Measurements from ENCODE around the gene PDIA4.
"Not testable (repeated sequence)": the region's sequence is repeated elsewhere in the genome, so short reads cannot be mapped to it uniquely, and the experiment has no call there.

The PDIA4 gene

GRCh38 chr7:149023662-149024061 lies 4.6 kb downstream of the PDIA4 start:
- peaks cover 12% of the 10 kb centered on the region for H3K4me1 ChIP-seq (ENCODE audit: insufficient read depth, low read length)
- H3K27me3 ChIP-seq (ENCODE audit: insufficient read depth, low read length): no peaks in the 10 kb centered on the region
- no peak overlapping the region for H3K4me3 ChIP-seq (ENCODE audit: low read length)
- peaks cover 38% of the 10 kb centered on the region for H3K36me3 ChIP-seq (ENCODE audit: insufficient read depth, low read length)
- H3K9me3 ChIP-seq (ENCODE audit: low read length): no peaks in the 10 kb centered on the region
- H2AFZ ChIP-seq (ENCODE audit: low read depth, low read length): no peak overlapping the region

- H2AFZ ChIP-seq (ENCODE audit: low read depth, low read length): no peak overlapping the region
- no peaks in the 10 kb centered on the region for H3K9me3 ChIP-seq (ENCODE audit: low read length)
- no peaks in the 10 kb centered on the region for H3K27me3 ChIP-seq (ENCODE audit: insufficient read depth, low read length)
- H3K4me1 ChIP-seq (ENCODE audit: insufficient read depth, low read length): peaks cover 12% of the 10 kb centered on the region
- peaks cover 41% of the 10 kb centered on the region for H3K36me3 ChIP-seq (ENCODE audit: insufficient read depth, low read length)
- H3K4me3 ChIP-seq (ENCODE audit: low read length): no peak overlapping the region
Measured at GRCh38 chr7:149022756-149023360, 5.4 kb downstream of the PDIA4 start.

GRCh38 chr7:149021725-149022062 lies 6.6 kb downstream of the PDIA4 start:
- H3K4me1 ChIP-seq (ENCODE audit: insufficient read depth, low read length): peaks cover 3% of the 10 kb centered on the region
- no peak overlapping the region for H3K4me3 ChIP-seq (ENCODE audit: low read length)
- H3K27me3 ChIP-seq (ENCODE audit: insufficient read depth, low read length): no peaks in the 10 kb centered on the region
- no peaks in the 10 kb centered on the region for H3K9me3 ChIP-seq (ENCODE audit: low read length)
- H2AFZ ChIP-seq (ENCODE audit: low read depth, low read length): no peak overlapping the region
- H3K36me3 ChIP-seq (ENCODE audit: insufficient read depth, low read length): peaks cover 47% of the 10 kb centered on the region

- Histone ChIP-seq H3K36me3 (ENCODE audit: insufficient read depth, low read length) (peaks cover 51% of the 10 kb centered on the region), H3K4me3 (ENCODE audit: low read length) (no peak overlapping the region), H3K4me1 (ENCODE audit: insufficient read depth, low read length) (no peaks in the 10 kb centered on the region), H3K9me3 (ENCODE audit: low read length) (no peaks in the 10 kb centered on the region), H3K27me3 (ENCODE audit: insufficient read depth, low read length) (no peaks in the 10 kb centered on the region), H2AFZ (ENCODE audit: low read depth, low read length) (no peak overlapping the region)
Measured at GRCh38 chr7:149020483-149020882, 7.8 kb downstream of the PDIA4 start.

GRCh38 chr7:149016876-149017275 lies 11.4 kb downstream of the PDIA4 start:
- Histone ChIP-seq H2AFZ (ENCODE audit: low read depth, low read length) (no peak overlapping the region), H3K9me3 (ENCODE audit: low read length) (no peaks in the 10 kb centered on the region), H3K36me3 (ENCODE audit: insufficient read depth, low read length) (peaks cover 72% of the 10 kb centered on the region), H3K4me3 (ENCODE audit: low read length) (no peak overlapping the region), H3K4me1 (ENCODE audit: insufficient read depth, low read length) (no peaks in the 10 kb centered on the region), H3K27me3 (ENCODE audit: insufficient read depth, low read length) (no peaks in the 10 kb centered on the region)

GRCh38 chr7:149014309-149014708 lies 14.0 kb downstream of the PDIA4 start:
- H3K9me3 ChIP-seq (ENCODE audit: low read length): no peaks in the 10 kb centered on the region
- H2AFZ ChIP-seq (ENCODE audit: low read depth, low read length): no peak overlapping the region
- no peaks in the 10 kb centered on the region for H3K27me3 ChIP-seq (ENCODE audit: insufficient read depth, low read length)
- H3K36me3 ChIP-seq (ENCODE audit: insufficient read depth, low read length): peaks cover 80% of the 10 kb centered on the region
- H3K4me1 ChIP-seq (ENCODE audit: insufficient read depth, low read length): no peaks in the 10 kb centered on the region
- no peak overlapping the region for H3K4me3 ChIP-seq (ENCODE audit: low read length)

GRCh38 chr7:149013876-149014275 lies 14.4 kb downstream of the PDIA4 start:
- H3K4me3 ChIP-seq (ENCODE audit: low read length): no peak overlapping the region
- no peaks in the 10 kb centered on the region for H3K4me1 ChIP-seq (ENCODE audit: insufficient read depth, low read length)
- H3K27me3 ChIP-seq (ENCODE audit: insufficient read depth, low read length): no peaks in the 10 kb centered on the region
- no peaks in the 10 kb centered on the region for H3K9me3 ChIP-seq (ENCODE audit: low read length)
- no peak overlapping the region for H2AFZ ChIP-seq (ENCODE audit: low read depth, low read length)
- H3K36me3 ChIP-seq (ENCODE audit: insufficient read depth, low read length): peaks cover 79% of the 10 kb centered on the region

- H3K36me3 ChIP-seq (ENCODE audit: insufficient read depth, low read length): peaks cover 86% of the 10 kb centered on the region
- H3K27me3 ChIP-seq (ENCODE audit: insufficient read depth, low read length); H2AFZ ChIP-seq (ENCODE audit: low read depth, low read length); H3K4me3 ChIP-seq (ENCODE audit: low read length); H3K4me1 ChIP-seq (ENCODE audit: insufficient read depth, low read length); H3K9me3 ChIP-seq (ENCODE audit: low read length): not testable (repeated sequence)
Measured at GRCh38 chr7:149012730-149013129, 15.6 kb downstream of the PDIA4 start.

GRCh38 chr7:149011491-149011890 lies 16.8 kb downstream of the PDIA4 start:
- H3K4me1 ChIP-seq (ENCODE audit: insufficient read depth, low read length): no peaks in the 10 kb centered on the region
- no peak overlapping the region for H3K4me3 ChIP-seq (ENCODE audit: low read length)
- H3K27me3 ChIP-seq (ENCODE audit: insufficient read depth, low read length): no peaks in the 10 kb centered on the region
- H3K36me3 ChIP-seq (ENCODE audit: insufficient read depth, low read length): peaks cover 89% of the 10 kb centered on the region
- no peaks in the 10 kb centered on the region for H3K9me3 ChIP-seq (ENCODE audit: low read length)
- H2AFZ ChIP-seq (ENCODE audit: low read depth, low read length): no peak overlapping the region

- H3K4me1 ChIP-seq (ENCODE audit: insufficient read depth, low read length): no peaks in the 10 kb centered on the region
Measured at GRCh38 chr7:149010451-149010850, 17.9 kb downstream of the PDIA4 start.

GRCh38 chr7:149009527-149009926 lies 18.8 kb downstream of the PDIA4 start:
- Histone ChIP-seq H2AFZ (ENCODE audit: low read depth, low read length) (no peak overlapping the region), H3K36me3 (ENCODE audit: insufficient read depth, low read length) (peaks cover 92% of the 10 kb centered on the region), H3K9me3 (ENCODE audit: low read length) (no peaks in the 10 kb centered on the region), H3K4me3 (ENCODE audit: low read length) (no peak overlapping the region), H3K27me3 (ENCODE audit: insufficient read depth, low read length) (no peaks in the 10 kb centered on the region), H3K4me1 (ENCODE audit: insufficient read depth, low read length) (no peaks in the 10 kb centered on the region)

More at GRCh38 chr7:149010451-149010850, 17.9 kb downstream of the PDIA4 start:
- H3K27me3 ChIP-seq (ENCODE audit: insufficient read depth, low read length): no peaks in the 10 kb centered on the region
- no peak overlapping the region for H2AFZ ChIP-seq (ENCODE audit: low read depth, low read length)
- H3K36me3 ChIP-seq (ENCODE audit: insufficient read depth, low read length): peaks cover 91% of the 10 kb centered on the region
- H3K4me3 ChIP-seq (ENCODE audit: low read length): no peak overlapping the region
- H3K9me3 ChIP-seq (ENCODE audit: low read length): no peaks in the 10 kb centered on the region

- H3K27me3 ChIP-seq (ENCODE audit: insufficient read depth, low read length): no peaks in the 10 kb centered on the region
- peaks cover 95% of the 10 kb centered on the region for H3K36me3 ChIP-seq (ENCODE audit: insufficient read depth, low read length)
Measured at GRCh38 chr7:149007611-149008010, 20.7 kb downstream of the PDIA4 start.

GRCh38 chr7:149007146-149007545 lies 21.2 kb downstream of the PDIA4 start:
- Histone ChIP-seq H2AFZ (ENCODE audit: low read depth, low read length) (no peak overlapping the region), H3K36me3 (ENCODE audit: insufficient read depth, low read length) (peaks cover 93% of the 10 kb centered on the region), H3K27me3 (ENCODE audit: insufficient read depth, low read length) (no peaks in the 10 kb centered on the region), H3K4me1 (ENCODE audit: insufficient read depth, low read length) (no peaks in the 10 kb centered on the region), H3K9me3 (ENCODE audit: low read length) (no peaks in the 10 kb centered on the region), H3K4me3 (ENCODE audit: low read length) (no peak overlapping the region)

More at GRCh38 chr7:149007611-149008010, 20.7 kb downstream of the PDIA4 start:
- Histone ChIP-seq H3K4me1 (ENCODE audit: insufficient read depth, low read length) (no peaks in the 10 kb centered on the region), H3K9me3 (ENCODE audit: low read length) (no peaks in the 10 kb centered on the region), H2AFZ (ENCODE audit: low read depth, low read length) (no peak overlapping the region), H3K4me3 (ENCODE audit: low read length) (no peak overlapping the region)

- Histone ChIP-seq H3K9me3 (ENCODE audit: low read length) (no peaks in the 10 kb centered on the region), H3K4me1 (ENCODE audit: insufficient read depth, low read length) (no peaks in the 10 kb centered on the region), H3K27me3 (ENCODE audit: insufficient read depth, low read length) (no peaks in the 10 kb centered on the region), H2AFZ (ENCODE audit: low read depth, low read length) (no peak overlapping the region), H3K36me3 (ENCODE audit: insufficient read depth, low read length) (peaks cover 85% of the 10 kb centered on the region), H3K4me3 (ENCODE audit: low read length) (no peak overlapping the region)
Measured at GRCh38 chr7:149006345-149006725, 22.0 kb downstream of the PDIA4 start.
